ENCODE measurements around the gene TCF20. TPM values are rescaled to one million over a fixed set of nuclear protein-coding genes. Genes with fewer than 3 reads are reported as not detected.

The TCF20 gene
- total RNA-seq, 2 donors from 2014 or later, result 17.8 to 19.7 TPM

DNA sequence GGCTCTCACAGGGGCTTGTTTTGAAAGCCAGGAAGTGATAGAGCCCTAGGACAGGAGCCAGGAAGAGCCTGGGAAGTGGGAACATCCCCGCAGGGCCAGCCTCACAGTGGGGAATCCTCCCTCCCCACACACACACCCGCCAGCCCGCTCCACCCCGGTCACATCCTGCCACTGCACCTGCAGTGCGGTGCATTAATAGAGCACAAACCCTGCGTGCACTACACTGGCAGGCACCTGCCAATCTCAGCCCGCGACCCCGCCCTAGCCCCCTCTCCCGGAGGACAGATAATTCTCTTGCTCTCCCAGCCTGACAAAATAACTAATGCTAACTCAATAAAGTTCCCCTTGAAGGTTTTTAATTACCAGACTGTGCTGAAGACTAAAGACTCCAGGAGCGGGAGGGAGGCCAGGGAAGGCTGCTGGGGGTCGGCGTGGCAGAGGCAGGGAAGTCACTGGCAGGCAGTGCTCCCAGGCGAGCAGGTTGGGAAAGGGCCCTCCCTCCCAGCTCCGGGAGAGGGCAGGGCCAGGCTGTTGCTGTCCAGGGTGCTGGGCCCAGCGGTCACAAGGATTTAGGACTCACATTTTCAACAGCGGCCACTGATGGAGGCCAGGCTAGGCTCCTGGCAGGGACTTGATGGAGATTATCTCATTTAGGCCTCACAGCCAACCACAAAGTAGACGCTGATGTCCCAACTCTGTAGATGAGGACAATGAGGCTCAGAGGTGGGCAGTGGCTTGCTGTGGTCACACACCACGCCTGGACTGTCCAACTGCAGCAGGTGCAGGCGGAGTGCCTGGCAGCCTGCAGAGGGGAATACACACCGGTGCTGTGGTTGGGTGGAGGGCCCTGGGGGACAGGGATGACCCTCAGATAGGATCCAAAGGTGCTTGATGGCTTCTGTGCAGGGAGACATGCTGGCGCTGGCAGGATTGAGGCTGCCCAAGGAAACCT, 23.9 kb upstream of the TCF20 start:
- WGBS, 2 donors, result 41 to 49% methylated on average over 13 to 22 of the region's 22 CpGs
- intact Hi-C loops (cut with DNase I), result no loop called here

DNA sequence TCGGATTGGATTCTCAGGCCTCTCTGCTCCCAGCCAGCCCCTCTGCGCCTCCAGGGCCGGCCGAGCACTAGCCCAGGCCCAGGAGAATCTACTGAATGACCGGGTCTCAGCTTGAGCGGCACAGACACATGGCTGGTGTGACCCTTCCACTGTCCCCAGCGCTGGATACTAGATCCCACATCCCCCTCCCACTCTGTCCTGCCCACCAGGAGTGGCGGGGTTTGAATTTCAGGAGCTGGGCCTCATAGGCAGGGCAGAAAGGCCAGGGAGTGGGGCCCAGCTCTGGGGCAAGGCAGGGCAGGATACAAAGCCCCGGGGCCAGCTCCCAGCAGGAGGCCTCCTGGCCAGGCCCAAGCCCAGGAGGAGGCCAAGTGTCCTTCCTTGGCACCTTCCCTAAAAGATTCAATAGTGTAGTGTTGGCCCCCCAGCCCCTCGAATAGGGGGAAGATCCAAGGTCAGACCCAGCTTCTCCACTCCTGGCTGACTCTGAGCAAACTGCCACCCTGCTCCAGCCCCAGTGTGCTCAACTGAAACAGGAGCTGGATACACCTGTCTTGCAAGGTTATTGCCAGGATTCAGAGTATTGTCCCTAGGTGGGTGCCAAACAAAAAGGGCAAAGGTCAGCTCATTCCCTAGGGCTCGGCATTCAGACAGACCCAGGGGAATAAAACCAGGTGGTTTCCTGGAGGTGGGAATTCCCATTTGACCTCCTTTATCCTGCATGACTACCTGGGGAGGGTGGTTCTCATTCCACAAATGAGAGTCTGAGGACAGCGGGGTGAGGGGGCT, 22.5 kb upstream of the TCF20 start:
- DNase-seq (peak in 2 of 4 donors; percentile 48 to 51), ATAC-seq (peak; percentile 59)
- Histone ChIP-seq H3K4me1 (peaks cover 28% of the 10 kb centered on the region), H3K27ac (peak overlapping the region in 1 of 4 donors; percentile 5), H3K27me3 (no peaks in the 10 kb centered on the region), H3K4me3 (no peak overlapping the region), H3K36me3 (replicated peaks in 1 of 2; ENCODE audit: insufficient read depth in 1 of 2, low read depth in 2 of 2) (no peaks in the 10 kb centered on the region), H3K9me3 (no peaks in the 10 kb centered on the region)
- 54 to 66% methylated on average over 7 to 12 of the region's 12 CpGs for WGBS, 2 donors
- TF ChIP-seq, protein P1, sequence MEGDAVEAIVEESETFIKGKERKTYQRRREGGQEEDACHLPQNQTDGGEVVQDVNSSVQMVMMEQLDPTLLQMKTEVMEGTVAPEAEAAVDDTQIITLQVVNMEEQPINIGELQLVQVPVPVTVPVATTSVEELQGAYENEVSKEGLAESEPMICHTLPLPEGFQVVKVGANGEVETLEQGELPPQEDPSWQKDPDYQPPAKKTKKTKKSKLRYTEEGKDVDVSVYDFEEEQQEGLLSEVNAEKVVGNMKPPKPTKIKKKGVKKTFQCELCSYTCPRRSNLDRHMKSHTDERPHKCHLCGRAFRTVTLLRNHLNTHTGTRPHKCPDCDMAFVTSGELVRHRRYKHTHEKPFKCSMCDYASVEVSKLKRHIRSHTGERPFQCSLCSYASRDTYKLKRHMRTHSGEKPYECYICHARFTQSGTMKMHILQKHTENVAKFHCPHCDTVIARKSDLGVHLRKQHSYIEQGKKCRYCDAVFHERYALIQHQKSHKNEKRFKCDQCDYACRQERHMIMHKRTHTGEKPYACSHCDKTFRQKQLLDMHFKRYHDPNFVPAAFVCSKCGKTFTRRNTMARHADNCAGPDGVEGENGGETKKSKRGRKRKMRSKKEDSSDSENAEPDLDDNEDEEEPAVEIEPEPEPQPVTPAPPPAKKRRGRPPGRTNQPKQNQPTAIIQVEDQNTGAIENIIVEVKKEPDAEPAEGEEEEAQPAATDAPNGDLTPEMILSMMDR (IDR thresholded peaks at IDR 0.05), result no peak
- no peak for TF ChIP-seq POLR2A (IDR thresholded peaks at IDR 0.05)
- intact Hi-C loops (cut with DNase I), result no loop called here

More for the DNA sequence above, 23.9 kb upstream of the TCF20 start:
- no peak for TF ChIP-seq POLR2A (IDR thresholded peaks at IDR 0.05)
- TF ChIP-seq, protein P1 (IDR thresholded peaks at IDR 0.05), result peak in 1 of 7 experiments; percentile 4
- Histone ChIP-seq H3K27ac (no peak overlapping the region), H3K27me3 (no peaks in the 10 kb centered on the region), H3K9me3 (no peaks in the 10 kb centered on the region), H3K36me3 (replicated peaks in 1 of 2; ENCODE audit: insufficient read depth in 1 of 2, low read depth in 2 of 2) (no peaks in the 10 kb centered on the region), H3K4me3 (no peak overlapping the region), H3K4me1 (peaks cover 28% of the 10 kb centered on the region)
- peak; percentile 67 for ATAC-seq
- peak; percentile 53 to 64 (median 55) for DNase-seq

DNA sequence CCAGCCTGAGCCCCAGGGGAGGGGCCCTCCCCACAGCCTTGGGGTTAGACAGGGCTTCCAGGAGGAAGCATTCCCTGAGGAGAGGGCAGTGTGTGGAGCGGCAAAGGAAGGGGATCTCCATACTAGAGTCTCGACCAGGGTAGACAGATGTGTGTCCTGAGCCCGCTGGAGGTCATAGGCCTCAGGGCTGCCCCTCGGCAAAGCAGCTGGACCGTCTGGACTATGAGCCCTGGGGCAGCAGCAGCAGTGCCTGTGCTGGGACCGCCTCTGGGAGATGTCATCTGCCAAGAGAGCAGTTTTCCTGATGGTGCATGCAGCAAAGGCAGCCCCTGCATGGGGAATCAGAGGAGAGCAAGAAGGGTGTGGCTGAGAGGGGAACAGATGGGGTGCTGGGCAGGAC, 20.8 kb upstream of the TCF20 start:
- DNase-seq (no peak), ATAC-seq (no peak)
- 90 to 96% methylated on average over 4 to 6 of the region's 6 CpGs for WGBS, 2 donors
- no peak overlapping the region for H3K4me3 ChIP-seq
- H3K36me3 ChIP-seq (replicated peaks in 1 of 2; ENCODE audit: insufficient read depth in 1 of 2, low read depth in 2 of 2), result no peaks in the 10 kb centered on the region
- no peak overlapping the region for H3K27ac ChIP-seq
- no peaks in the 10 kb centered on the region for H3K27me3 ChIP-seq
- intact Hi-C loops (cut with DNase I), result no loop called here
- H3K4me1 ChIP-seq, result peaks cover 25% of the 10 kb centered on the region
- TF ChIP-seq, protein P1 (IDR thresholded peaks at IDR 0.05), result no peak
- TF ChIP-seq POLR2A (IDR thresholded peaks at IDR 0.05), result no peak
- H3K9me3 ChIP-seq, result no peaks in the 10 kb centered on the region

DNA sequence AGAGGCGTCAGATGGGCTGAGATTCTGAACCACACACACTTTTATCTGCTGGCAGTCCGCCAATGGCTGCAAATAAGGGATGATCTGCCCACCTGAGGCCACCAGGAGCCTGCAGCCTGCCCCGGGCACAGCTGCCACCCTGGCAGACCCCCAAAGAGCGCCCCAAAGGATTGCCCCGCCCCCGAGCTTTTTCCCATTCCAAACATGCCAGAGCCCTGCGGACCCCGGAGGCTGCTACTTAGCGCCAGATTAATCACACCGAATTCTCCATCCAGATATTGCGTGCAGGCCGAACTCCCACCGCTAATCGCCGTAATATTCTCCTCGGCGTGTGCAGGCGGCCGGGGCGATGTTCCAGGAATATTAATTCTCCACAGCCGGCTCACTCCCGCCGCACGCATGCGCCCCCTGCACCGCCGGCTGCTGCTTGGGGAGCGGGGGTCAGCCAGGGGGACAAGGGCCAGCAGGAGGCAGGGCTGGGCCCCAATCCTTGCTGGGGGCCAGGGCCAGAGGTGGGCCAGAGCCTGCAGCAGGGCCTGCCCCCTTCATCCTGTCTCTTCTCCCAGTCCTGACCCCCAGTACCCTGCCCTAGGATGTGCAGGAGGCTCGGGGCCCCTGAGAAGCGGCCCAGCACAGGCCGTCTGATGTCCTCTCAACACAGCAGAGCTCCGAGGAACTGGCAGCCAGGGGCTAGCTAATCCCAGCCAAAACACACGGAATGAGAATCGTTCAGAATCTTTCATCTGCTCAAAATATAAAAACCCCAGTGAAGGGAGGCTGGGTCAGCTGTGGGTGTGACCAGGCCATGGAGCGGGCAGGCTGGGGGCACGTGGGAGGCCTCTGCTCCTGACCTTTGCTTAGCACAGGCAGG, 19.5 kb upstream of the TCF20 start:
- H3K9me3 ChIP-seq, result no peaks in the 10 kb centered on the region
- H3K4me1 ChIP-seq, result peaks cover 23% of the 10 kb centered on the region
- DNase-seq (peak in 1 of 4 donors; percentile 30), ATAC-seq (no peak)
- H3K36me3 ChIP-seq (replicated peaks in 1 of 2; ENCODE audit: insufficient read depth in 1 of 2, low read depth in 2 of 2), result no peaks in the 10 kb centered on the region
- TF ChIP-seq, protein P1 (IDR thresholded peaks at IDR 0.05), result no peak
- TF ChIP-seq POLR2A (IDR thresholded peaks at IDR 0.05), result no peak
- WGBS, 2 donors, result 83 to 85% methylated on average over 30 to 36 of the region's 36 CpGs
- no peak overlapping the region for H3K4me3 ChIP-seq
- intact Hi-C loops (cut with DNase I), result no loop called here
- H3K27me3 ChIP-seq, result no peaks in the 10 kb centered on the region
- H3K27ac ChIP-seq, result no peak overlapping the region
